Naive B cell (primary cell): ENCODE results near the gene C1QTNF1. TPM values are rescaled to one million over a fixed set of nuclear protein-coding genes. Genes with fewer than 3 reads are reported as not detected.

Experiments used
- ATAC-seq, 2 donors: fragments of 150-1000 bp; cut with Tn5 transposase; 2 replicates each; pipeline ENCODE4 v1.10.0; 2021; ENCODE audit warnings: low read depth in 2 of 2, mild to moderate bottlenecking in 2 of 2, moderate library complexity in 2 of 2
- DNase-seq: peaks from one replicate; pipeline ENCODE4 v3.0.0; 2022
- H3K27ac Mint-ChIP-seq, 6 donors: one replicate each; pipeline ENCODE4 v1.8.0; 2020 to 2022; ENCODE audit warnings: mild to moderate bottlenecking in 6 of 6, mixed read lengths in 6 of 6, moderate library complexity in 5 of 6, inconsistent platforms in 2 of 6
- H3K27me3 Mint-ChIP-seq, 3 donors: one replicate each; pipeline ENCODE4 v1.8.0; 2021 to 2022; ENCODE audit warnings: mixed read lengths in 3 of 3, mild to moderate bottlenecking in 1 of 3
- H3K36me3 Mint-ChIP-seq, 2 donors: one replicate each; pipeline ENCODE4 v1.8.0; 2020 to 2022; ENCODE audit warnings: mixed read lengths in 2 of 2, inconsistent platforms in 1 of 2, mild to moderate bottlenecking in 1 of 2
- H3K4me1 Mint-ChIP-seq, 3 donors: one replicate each; pipeline ENCODE4 v1.8.0; 2020 to 2022; ENCODE audit warnings: mixed read lengths in 3 of 3, inconsistent platforms in 1 of 3, mild to moderate bottlenecking in 1 of 3, moderate library complexity in 1 of 3
- H3K4me3 Mint-ChIP-seq, 8 donors: one replicate each; pipeline ENCODE4 v1.8.0; 2020 to 2022; ENCODE audit warnings: mild to moderate bottlenecking in 8 of 8, mixed read lengths in 8 of 8, moderate library complexity in 8 of 8, inconsistent platforms in 2 of 8
- H3K9me3 Mint-ChIP-seq, 7 donors: one replicate each; pipeline ENCODE4 v1.8.0; 2020 to 2022; ENCODE audit warnings: mixed read lengths in 7 of 7, mild to moderate bottlenecking in 5 of 7, inconsistent platforms in 2 of 7, moderate library complexity in 1 of 7
- polyA plus RNA-seq, 6 donors: library from polyadenylated mRNA; unstranded; fragments of 300-500 nt; fragmentation: Illumina TruSeq; gene quantifications; one replicate each; pipeline ENCODE4 v1.2.3, GENCODE V29; 2021; ENCODE audit warnings: low read depth in 6 of 6

C1QTNF1 gene
- polyA plus RNA-seq, 6 donors from 2014 or later = not detected

DNA sequence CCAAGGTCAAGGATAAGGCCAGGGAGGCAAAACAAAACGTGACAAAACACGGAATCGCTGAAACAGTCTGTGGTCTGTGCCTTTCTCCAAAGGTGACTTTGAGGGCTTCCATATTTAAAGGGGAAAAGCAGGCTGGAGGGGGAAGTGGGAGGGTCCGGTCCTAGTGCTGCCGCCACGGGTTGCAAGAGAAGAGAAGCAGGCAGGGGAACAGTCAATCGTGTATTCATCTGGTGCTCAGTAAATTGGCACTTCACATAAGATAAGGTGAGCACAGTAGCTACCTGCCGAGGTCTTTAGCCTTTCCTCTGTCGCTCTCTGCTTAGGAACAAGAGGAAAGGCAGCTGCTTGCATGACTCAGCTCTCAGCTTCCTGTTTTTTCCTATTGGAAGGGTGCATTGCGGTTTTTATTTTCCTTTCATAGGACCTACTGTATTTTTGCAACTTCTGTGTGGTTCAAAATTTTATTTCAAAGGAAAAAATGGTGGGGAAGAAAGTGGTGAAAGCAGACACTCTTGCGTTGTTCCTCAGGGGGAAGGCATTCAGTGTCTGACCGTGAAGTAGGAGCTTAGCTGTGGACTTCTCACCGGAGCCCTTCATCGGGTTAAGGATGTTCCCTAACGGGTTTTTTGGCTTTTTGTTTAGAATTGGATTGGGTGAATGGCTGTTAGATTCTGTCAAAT lies 37.2 kb upstream of the C1QTNF1 start:
- Mint-ChIP-seq H3K27ac (peak overlapping the region in 1 of 6 donors; percentile 66), H3K9me3 (peaks cover 0 to 2% (median 0%) of the 10 kb centered on the region in 7 donors), H3K4me3 (peak overlapping the region in 7 of 8 donors; percentile 9 to 84 (median 60)), H3K36me3 (peaks cover 0 to 4% of the 10 kb centered on the region in 2 donors), H3K4me1 (peaks cover 9 to 16% (median 14%) of the 10 kb centered on the region in 3 donors), H3K27me3 (no peaks in the 10 kb centered on the region)
- ATAC-seq = no peak
- DNase-seq = no peak

- Mint-ChIP-seq H3K4me1 (peaks cover 14 to 22% (median 19%) of the 10 kb centered on the region in 3 donors), H3K36me3 (peaks cover 4 to 6% of the 10 kb centered on the region in 2 donors), H3K4me3 (no peak overlapping the region), H3K9me3 (peaks cover 0 to 2% (median 0%) of the 10 kb centered on the region in 7 donors), H3K27me3 (no peaks in the 10 kb centered on the region), H3K27ac (peak overlapping the region in 1 of 6 donors; percentile 33)
- DNase-seq (no peak), ATAC-seq (no peak)
Measured at GRCh38 chr17:78988152-78988551, 35.8 kb upstream of the C1QTNF1 start.

DNA sequence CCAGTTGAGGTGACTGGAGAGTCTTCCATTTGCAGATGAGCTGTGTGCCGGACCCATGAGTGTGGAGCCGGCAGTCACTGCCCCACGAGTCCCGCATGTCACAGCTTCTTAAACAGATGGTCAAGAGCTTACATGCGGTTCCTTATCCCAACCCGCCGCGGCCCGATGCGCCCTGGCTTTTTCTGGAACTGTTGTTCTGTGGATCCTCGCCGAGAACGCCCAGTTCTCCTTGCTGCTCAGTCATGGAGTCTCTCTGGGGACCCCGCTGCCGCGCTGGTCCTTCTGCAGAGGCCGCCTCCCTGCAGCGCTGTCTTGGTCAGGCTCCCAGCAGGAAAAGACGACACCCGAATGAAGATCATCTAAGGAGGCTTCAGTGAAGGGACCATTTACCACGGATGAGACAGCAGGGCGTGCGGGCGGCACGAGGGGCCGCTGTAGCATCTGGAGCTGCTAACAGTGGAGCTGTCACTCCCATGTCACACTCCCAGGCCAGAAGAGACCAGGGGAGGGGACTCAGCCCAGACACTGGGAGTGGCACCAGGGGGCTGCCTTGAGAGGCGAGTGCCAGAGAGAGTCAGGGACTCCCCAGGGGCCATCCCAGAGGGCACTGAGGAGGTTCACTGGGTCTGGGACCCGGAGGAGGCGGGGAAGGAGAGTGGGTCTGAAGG lies 33.5 kb upstream of the C1QTNF1 start:
- Mint-ChIP-seq H3K27me3 (no peaks in the 10 kb centered on the region), H3K36me3 (peaks cover 4 to 9% of the 10 kb centered on the region in 2 donors), H3K4me1 (peaks cover 15 to 26% (median 24%) of the 10 kb centered on the region in 3 donors), H3K27ac (no peak overlapping the region), H3K9me3 (peaks cover 0 to 2% (median 0%) of the 10 kb centered on the region in 7 donors), H3K4me3 (no peak overlapping the region)
- ATAC-seq (no peak), DNase-seq (no peak)

- Mint-ChIP-seq H3K9me3 (peaks cover 0 to 2% (median 0%) of the 10 kb centered on the region in 7 donors), H3K27ac (no peak overlapping the region), H3K4me3 (no peak overlapping the region), H3K27me3 (no peaks in the 10 kb centered on the region), H3K4me1 (peaks cover 11 to 22% (median 18%) of the 10 kb centered on the region in 3 donors), H3K36me3 (peaks cover 4 to 9% of the 10 kb centered on the region in 2 donors)
- DNase-seq = no peak
- ATAC-seq = no peak
Measured at GRCh38 chr17:78991017-78991738, 32.8 kb upstream of the C1QTNF1 start.

DNA sequence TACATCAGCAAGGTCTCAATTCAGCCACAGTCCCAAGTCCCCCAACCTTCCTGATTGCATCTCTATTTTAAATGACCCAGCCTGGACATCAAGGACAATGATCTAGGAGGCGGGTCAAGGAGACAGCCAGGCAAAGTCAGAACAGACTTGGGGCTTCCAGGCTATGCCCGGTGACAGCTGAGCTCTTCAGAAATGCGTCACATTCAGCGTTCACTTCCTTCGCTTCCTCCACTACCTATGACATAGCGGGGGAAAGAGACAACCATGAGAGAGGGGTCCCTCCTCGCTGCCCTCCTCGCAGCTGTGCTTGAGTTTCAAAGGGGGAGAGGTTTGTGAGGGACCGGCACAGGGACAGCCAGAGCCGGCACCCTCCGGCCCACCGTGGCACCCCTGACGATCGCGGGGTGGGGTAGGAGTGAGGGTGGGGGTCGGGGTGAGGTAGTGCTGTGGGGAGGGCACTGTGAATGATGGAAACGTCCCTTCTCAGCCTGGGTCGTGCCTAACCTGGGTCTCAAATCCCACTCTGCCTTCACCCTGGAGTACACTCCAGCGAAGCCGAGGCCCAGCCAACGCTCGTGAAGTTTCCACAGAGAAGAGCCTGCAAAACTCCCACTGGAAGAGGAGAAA lies 31.9 kb upstream of the C1QTNF1 start:
- Mint-ChIP-seq H3K9me3 (peaks cover 0 to 2% (median 0%) of the 10 kb centered on the region in 7 donors), H3K27me3 (no peaks in the 10 kb centered on the region), H3K4me3 (no peak overlapping the region), H3K36me3 (peaks cover 4 to 9% of the 10 kb centered on the region in 2 donors), H3K4me1 (peaks cover 5 to 14% (median 10%) of the 10 kb centered on the region in 3 donors), H3K27ac (no peak overlapping the region)
- DNase-seq (no peak), ATAC-seq (no peak)

GRCh38 chr17:78992542-78993212 lies 31.3 kb upstream of the C1QTNF1 start:
- H3K36me3 Mint-ChIP-seq = peaks cover 4 to 9% of the 10 kb centered on the region in 2 donors

GRCh38 chr17:78993241-78993956 lies 30.6 kb upstream of the C1QTNF1 start:
- DNase-seq (peak; percentile 22), ATAC-seq (peak; percentile 61 to 70)
- Mint-ChIP-seq H3K27me3 (no peaks in the 10 kb centered on the region), H3K4me1 (peaks cover 5 to 13% (median 10%) of the 10 kb centered on the region in 3 donors), H3K4me3 (no peak overlapping the region), H3K36me3 (peaks cover 4 to 9% of the 10 kb centered on the region in 2 donors), H3K9me3 (peaks cover 0 to 2% (median 0%) of the 10 kb centered on the region in 7 donors), H3K27ac (no peak overlapping the region)

More at GRCh38 chr17:78992542-78993212, 31.3 kb upstream of the C1QTNF1 start:
- ATAC-seq (no peak), DNase-seq (no peak)
- Mint-ChIP-seq H3K27me3 (no peaks in the 10 kb centered on the region), H3K4me1 (peaks cover 5 to 13% (median 10%) of the 10 kb centered on the region in 3 donors), H3K27ac (no peak overlapping the region), H3K9me3 (peaks cover 0 to 2% (median 0%) of the 10 kb centered on the region in 7 donors), H3K4me3 (no peak overlapping the region)

DNA sequence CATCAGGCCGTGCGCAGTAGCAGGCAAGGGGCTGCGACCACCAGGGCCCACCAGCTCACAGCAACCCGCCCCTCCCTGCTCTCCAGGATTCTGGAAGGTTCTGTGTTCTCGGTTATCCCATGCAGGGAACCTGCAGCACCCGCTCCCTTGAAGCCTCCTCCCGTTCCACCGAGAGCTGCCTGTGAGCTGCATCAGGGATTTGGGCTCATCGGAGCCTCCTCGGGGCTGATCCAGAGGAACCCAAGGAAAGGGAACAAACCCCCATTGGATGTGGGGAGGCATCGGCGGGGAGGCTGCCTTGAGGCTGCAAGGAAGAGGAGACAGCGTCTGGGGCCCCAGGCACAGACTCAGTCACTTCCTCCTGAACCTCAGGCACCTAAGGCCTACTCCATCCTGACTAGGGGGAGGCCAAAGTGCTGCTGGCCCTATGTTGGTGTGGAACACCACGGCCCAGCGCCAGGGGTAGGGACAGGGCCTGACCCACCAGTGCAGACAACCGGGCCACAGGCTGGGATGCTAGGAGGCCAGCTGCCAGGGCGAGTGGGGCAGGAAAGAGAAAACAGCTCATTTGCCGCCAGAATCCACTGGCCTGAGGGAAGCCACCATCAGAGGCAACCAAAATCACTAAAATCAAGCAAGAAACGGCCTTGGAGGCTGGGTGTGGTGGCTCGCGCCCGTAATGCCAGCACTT lies 29.8 kb upstream of the C1QTNF1 start:
- H3K27ac Mint-ChIP-seq = no peak overlapping the region
- ATAC-seq (no peak), DNase-seq (no peak)
- H3K4me1 Mint-ChIP-seq = peaks cover 5 to 13% (median 10%) of the 10 kb centered on the region in 3 donors
- H3K4me3 Mint-ChIP-seq = peak overlapping the region in 1 of 8 donors; percentile 52
- peaks cover 0 to 2% (median 0%) of the 10 kb centered on the region in 7 donors for H3K9me3 Mint-ChIP-seq
- H3K36me3 Mint-ChIP-seq = peaks cover 4 to 9% of the 10 kb centered on the region in 2 donors
- H3K27me3 Mint-ChIP-seq = no peaks in the 10 kb centered on the region

GRCh38 chr17:78995022-78995760 lies 28.8 kb upstream of the C1QTNF1 start:
- no peak overlapping the region for H3K4me3 Mint-ChIP-seq
- peak overlapping the region in 1 of 6 donors; percentile 82 for H3K27ac Mint-ChIP-seq
- H3K9me3 Mint-ChIP-seq = peaks cover 0 to 2% (median 0%) of the 10 kb centered on the region in 7 donors
- H3K4me1 Mint-ChIP-seq = peaks cover 8 to 13% (median 12%) of the 10 kb centered on the region in 3 donors
- DNase-seq = no peak
- ATAC-seq = no peak
- H3K27me3 Mint-ChIP-seq = no peaks in the 10 kb centered on the region
- peaks cover 4 to 9% of the 10 kb centered on the region in 2 donors for H3K36me3 Mint-ChIP-seq

DNA sequence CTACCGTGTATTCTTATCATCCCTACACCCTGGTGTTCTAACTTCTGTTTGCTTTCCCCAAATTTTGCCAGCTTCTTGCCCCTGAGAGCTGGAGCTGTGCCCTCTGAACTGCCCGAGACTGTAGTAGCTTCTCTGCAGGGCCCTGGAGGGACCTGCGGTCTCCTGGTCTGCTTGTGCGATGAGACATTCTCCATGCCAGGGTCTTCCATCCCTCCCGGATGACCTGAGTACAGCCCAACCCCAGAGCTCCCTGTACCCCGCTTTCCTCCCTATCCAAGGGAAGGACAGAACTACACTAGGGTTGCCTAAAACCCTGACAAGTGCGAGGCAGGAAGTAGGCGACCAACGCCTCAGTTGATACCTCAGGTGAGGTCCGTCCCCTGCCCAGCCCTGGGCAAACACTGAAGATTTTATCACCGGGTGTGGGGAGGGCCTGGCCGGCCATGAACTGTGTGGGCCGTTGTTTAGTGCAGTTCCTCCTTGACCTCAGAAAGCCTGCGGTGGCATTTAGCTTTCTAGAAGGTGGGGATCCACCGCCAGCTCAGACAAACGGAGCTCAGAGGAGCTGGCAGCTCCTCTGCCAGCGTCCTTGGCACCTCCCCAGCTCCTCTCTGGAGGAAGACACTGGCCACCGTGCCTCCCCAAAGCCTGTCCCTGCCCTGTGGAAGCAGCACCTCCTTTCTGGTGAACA lies 28.1 kb upstream of the C1QTNF1 start:
- Mint-ChIP-seq H3K4me1 (peaks cover 15 to 19% (median 15%) of the 10 kb centered on the region in 3 donors), H3K27ac (peak overlapping the region in 2 of 6 donors; percentile 82 to 83), H3K36me3 (peaks cover 0 to 9% of the 10 kb centered on the region in 2 donors), H3K27me3 (no peaks in the 10 kb centered on the region), H3K4me3 (no peak overlapping the region), H3K9me3 (no peaks in the 10 kb centered on the region)
- DNase-seq (no peak), ATAC-seq (no peak)

- H3K27ac Mint-ChIP-seq = no peak overlapping the region
- no peak for DNase-seq
- ATAC-seq = no peak
- H3K9me3 Mint-ChIP-seq = no peaks in the 10 kb centered on the region
- H3K36me3 Mint-ChIP-seq = peaks cover 0 to 9% of the 10 kb centered on the region in 2 donors
- peak overlapping the region in 1 of 8 donors; percentile 12 for H3K4me3 Mint-ChIP-seq
- no peaks in the 10 kb centered on the region for H3K27me3 Mint-ChIP-seq
- H3K4me1 Mint-ChIP-seq = peaks cover 17 to 28% (median 24%) of the 10 kb centered on the region in 3 donors
Measured at GRCh38 chr17:78996781-78997201, 27.2 kb upstream of the C1QTNF1 start.
